ENCODE data around the gene BCLAF1. TPM values are rescaled to one million over a fixed set of nuclear protein-coding genes. Genes with fewer than 3 reads are reported as not detected.

The BCLAF1 gene, protein sequence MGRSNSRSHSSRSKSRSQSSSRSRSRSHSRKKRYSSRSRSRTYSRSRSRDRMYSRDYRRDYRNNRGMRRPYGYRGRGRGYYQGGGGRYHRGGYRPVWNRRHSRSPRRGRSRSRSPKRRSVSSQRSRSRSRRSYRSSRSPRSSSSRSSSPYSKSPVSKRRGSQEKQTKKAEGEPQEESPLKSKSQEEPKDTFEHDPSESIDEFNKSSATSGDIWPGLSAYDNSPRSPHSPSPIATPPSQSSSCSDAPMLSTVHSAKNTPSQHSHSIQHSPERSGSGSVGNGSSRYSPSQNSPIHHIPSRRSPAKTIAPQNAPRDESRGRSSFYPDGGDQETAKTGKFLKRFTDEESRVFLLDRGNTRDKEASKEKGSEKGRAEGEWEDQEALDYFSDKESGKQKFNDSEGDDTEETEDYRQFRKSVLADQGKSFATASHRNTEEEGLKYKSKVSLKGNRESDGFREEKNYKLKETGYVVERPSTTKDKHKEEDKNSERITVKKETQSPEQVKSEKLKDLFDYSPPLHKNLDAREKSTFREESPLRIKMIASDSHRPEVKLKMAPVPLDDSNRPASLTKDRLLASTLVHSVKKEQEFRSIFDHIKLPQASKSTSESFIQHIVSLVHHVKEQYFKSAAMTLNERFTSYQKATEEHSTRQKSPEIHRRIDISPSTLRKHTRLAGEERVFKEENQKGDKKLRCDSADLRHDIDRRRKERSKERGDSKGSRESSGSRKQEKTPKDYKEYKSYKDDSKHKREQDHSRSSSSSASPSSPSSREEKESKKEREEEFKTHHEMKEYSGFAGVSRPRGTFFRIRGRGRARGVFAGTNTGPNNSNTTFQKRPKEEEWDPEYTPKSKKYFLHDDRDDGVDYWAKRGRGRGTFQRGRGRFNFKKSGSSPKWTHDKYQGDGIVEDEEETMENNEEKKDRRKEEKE
- 267 TPM in 2 replicates for total RNA-seq

DNA sequence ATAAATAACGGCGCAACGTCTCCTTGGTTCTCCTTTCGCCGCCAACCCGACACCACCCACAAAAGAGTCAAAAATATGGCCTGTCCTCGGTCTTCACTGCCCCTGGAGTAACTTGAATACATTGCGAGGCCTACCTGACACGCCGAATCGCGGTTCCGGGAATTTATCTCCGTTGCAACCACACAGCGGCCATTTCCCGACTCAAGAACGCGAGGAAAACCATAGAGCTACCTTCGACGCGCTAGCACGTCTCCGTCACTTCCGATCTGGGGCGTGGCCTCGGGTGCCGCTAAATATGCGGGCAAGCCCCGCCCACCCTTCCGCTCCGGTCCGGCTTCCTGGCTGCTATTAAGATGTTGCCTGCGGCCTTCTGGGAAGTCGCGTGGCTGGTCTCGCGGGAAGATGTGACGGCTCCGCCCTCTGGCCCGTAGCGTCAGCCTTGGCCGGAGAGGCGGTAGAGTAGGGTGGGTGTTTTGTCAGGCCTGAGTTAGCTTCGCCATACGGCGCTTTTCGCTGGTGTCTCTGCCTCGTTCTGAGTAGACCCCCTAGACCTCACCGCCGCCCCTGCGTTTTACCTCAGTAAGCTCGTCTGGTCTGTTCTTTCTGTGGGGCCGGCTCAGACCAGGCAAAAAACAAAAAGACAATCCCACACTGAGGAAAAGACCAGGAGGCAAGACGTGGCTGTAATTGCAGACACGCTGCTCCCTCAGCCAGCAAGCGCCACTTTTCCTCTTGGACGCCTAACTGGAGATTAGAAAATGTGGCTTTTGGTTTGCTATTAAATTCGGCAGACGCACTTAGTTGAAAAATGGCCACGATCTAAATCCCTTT is at the start of gene BCLAF1:
TSS of gene BCLAF1 (minus strand) at position 268 of the 831 bp plus-strand sequence. CDS start 9,980 bp downstream, outside the sequence.
- H3K9me3 Mint-ChIP-seq, result no peaks in the 10 kb centered on the region
- H3K4me1 Mint-ChIP-seq, result peaks cover 41% of the 10 kb centered on the region
- intact Hi-C loops (cut with micrococcal nuclease), result loop anchor here (1.0 to 5.0 kb wide), 5 partner anchors 27 to 1107 kb away; partner anchors contain the start of genes MAP3K5 and MYB
- DNase-seq, result peak; percentile 100
- H3K36me3 Mint-ChIP-seq (ENCODE audit: low read depth), result peaks cover 36% of the 10 kb centered on the region
- peaks cover 2% of the 10 kb centered on the region for H3K27me3 Mint-ChIP-seq
- peak within 1 kb of the TSS; percentile 92 for H3K4me3 Mint-ChIP-seq
- peak within 1 kb of the TSS; percentile 100 for H3K27ac Mint-ChIP-seq

DNA sequence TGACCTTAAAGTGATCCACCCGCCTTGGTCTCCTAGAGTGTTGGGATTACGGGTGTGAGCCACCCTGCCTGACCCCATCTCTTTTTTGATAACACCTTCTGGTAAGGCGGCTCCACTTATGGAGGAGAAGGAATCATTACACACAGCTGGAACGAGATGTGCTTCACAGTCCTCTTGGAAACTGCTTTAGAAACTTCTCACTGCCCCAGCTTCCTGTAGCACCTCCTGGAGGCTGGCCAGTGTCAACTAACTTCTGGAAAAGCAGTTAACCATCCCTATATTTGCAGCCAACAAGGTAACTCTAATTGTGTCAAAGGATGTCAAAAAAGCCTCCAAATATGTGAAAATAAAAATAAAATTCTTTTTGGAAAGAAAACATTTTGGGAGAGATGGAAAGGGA is 48.8 kb upstream of the BCLAF1 start:
- no peak overlapping the region for H3K27ac Mint-ChIP-seq
- no peaks in the 10 kb centered on the region for H3K36me3 Mint-ChIP-seq (ENCODE audit: low read depth)
- intact Hi-C loops (cut with micrococcal nuclease), result no loop called here
- no peak for DNase-seq
- H3K9me3 Mint-ChIP-seq, result no peaks in the 10 kb centered on the region
- H3K4me1 Mint-ChIP-seq, result no peaks in the 10 kb centered on the region
- peaks cover 4% of the 10 kb centered on the region for H3K27me3 Mint-ChIP-seq
- no peak overlapping the region for H3K4me3 Mint-ChIP-seq

DNA sequence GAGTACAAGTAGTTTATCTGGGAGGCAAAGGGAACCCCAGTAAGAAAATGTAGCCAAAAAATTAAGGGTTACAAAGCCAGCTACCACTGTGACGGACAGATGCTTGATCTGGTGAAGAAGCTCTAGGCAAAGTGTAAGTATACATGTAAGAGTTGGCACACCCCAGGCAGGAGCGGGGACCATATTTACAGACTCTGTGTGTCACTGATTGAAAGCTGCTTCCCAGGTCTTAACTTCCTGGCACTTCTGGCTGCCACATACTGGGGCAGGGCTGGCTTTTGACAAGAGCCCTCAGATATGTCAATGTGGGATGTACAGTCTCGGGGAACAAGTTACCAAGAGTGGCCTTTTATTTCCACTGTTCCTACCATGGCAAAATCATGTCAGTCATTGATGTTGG is 48.0 kb upstream of the BCLAF1 start:
- no peaks in the 10 kb centered on the region for H3K9me3 Mint-ChIP-seq
- H3K36me3 Mint-ChIP-seq (ENCODE audit: low read depth), result no peaks in the 10 kb centered on the region
- no peaks in the 10 kb centered on the region for H3K4me1 Mint-ChIP-seq
- intact Hi-C loops (cut with micrococcal nuclease), result no loop called here
- no peak overlapping the region for H3K27ac Mint-ChIP-seq
- H3K27me3 Mint-ChIP-seq, result peaks cover 2% of the 10 kb centered on the region
- no peak for DNase-seq
- H3K4me3 Mint-ChIP-seq, result no peak overlapping the region

DNA sequence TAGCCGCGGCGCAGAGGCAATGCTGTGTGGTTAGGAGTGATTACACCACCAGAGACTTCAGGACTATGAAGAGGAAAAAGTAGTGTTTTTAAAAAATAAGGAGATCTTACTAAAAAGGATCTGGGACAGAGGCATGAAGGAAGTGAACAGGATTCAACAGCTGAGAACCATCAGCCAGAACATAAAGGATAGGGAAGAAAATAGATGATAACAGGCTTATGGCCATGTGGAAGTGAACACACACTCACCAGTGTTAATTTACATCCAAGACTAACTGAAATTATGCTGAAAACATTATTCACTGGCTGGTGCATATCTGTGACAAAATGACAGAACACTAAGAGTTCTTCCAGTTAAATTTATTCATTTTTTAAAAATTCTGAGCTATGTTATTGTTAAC is 47.5 kb upstream of the BCLAF1 start:
- intact Hi-C loops (cut with micrococcal nuclease), result no loop called here

DNA sequence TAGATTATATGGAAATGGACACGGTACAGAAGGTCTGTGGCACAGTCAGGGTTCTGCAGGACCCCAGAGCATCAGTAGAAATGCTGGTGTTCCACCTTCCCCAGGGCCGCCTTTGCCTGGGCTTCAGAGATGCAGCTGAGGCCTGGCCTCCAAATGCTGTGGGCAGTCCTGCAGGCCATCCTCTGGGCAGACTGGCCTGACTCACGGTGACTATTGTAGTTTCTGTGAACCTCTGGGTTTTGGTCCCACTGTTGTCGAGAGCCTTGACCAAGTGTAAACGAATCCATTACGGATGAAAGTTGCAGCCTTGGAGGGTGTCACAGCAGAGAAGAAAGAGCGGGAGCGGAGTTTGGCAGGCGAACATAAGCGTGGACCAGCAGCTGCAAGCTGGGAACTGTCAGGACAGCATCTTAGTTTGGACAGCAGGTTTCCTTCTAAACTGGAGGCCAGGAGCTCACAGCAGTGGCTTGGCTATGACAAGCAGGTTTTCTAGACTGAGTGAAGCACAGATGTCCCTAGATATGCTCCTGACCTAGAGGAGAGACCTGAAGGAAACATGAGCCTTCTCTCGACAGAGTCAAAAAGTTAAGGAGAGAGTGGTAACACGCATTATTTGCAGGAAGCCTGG is 46.2 kb upstream of the BCLAF1 start:
- Mint-ChIP-seq H3K4me3 (no peak overlapping the region), H3K9me3 (no peaks in the 10 kb centered on the region), H3K36me3 (ENCODE audit: low read depth) (no peaks in the 10 kb centered on the region), H3K27me3 (peaks cover 2% of the 10 kb centered on the region), H3K4me1 (no peaks in the 10 kb centered on the region), H3K27ac (no peak overlapping the region)
- DNase-seq, result no peak
- intact Hi-C loops (cut with micrococcal nuclease), result no loop called here

More for the DNA sequence above, 47.5 kb upstream of the BCLAF1 start:
- Mint-ChIP-seq H3K9me3 (no peaks in the 10 kb centered on the region), H3K4me1 (no peaks in the 10 kb centered on the region), H3K4me3 (no peak overlapping the region), H3K27ac (no peak overlapping the region), H3K36me3 (ENCODE audit: low read depth) (no peaks in the 10 kb centered on the region), H3K27me3 (peaks cover 2% of the 10 kb centered on the region)
- DNase-seq, result no peak

DNA sequence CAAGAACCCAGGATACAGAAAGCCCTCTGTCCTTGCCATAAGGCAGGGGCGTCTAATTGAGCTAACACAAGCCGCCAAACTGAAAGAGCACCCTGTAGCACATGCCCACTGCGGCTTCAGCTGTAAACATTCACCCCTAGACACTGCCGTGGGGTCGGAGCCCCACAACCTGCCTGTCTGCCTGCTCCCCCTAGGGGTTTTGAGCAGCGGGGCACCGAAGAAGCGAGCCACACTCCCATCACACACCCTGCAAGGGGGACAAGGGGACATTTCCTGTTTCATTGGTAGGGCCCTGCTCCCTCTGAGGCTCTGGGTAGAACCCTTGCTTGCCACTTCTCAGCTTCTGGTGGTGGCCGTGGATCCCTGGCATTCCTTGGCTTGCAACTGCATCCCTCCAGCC is 45.2 kb upstream of the BCLAF1 start:
- intact Hi-C loops (cut with micrococcal nuclease), result no loop called here
- H3K36me3 Mint-ChIP-seq (ENCODE audit: low read depth), result no peaks in the 10 kb centered on the region
- DNase-seq, result no peak
- no peak overlapping the region for H3K4me3 Mint-ChIP-seq
- H3K27me3 Mint-ChIP-seq, result peaks cover 2% of the 10 kb centered on the region
- H3K4me1 Mint-ChIP-seq, result no peaks in the 10 kb centered on the region
- no peaks in the 10 kb centered on the region for H3K9me3 Mint-ChIP-seq
- H3K27ac Mint-ChIP-seq, result no peak overlapping the region

DNA sequence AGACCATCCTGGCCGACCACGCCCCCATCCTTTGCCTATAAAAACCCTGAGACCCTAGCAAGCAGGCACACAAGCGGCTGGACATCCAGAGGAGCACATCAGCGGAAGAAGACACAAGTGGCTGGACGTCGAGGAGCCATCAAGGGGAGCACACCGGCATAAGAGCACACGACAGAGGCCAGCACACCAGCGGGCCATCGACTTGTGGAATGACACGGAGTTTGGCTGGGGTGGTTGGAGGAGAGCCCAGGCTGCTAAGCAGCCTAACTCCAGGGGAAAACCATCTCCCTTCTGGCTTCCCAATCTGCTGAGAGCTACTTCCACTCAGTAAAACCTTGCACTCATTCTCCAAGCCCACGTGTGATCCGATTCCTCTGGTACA is 44.8 kb upstream of the BCLAF1 start:
- Mint-ChIP-seq H3K9me3 (no peaks in the 10 kb centered on the region), H3K27ac (no peak overlapping the region), H3K4me3 (no peak overlapping the region), H3K27me3 (peaks cover 4% of the 10 kb centered on the region), H3K36me3 (ENCODE audit: low read depth) (no peaks in the 10 kb centered on the region), H3K4me1 (no peaks in the 10 kb centered on the region)
- DNase-seq, result no peak
- intact Hi-C loops (cut with micrococcal nuclease), result no loop called here

DNA sequence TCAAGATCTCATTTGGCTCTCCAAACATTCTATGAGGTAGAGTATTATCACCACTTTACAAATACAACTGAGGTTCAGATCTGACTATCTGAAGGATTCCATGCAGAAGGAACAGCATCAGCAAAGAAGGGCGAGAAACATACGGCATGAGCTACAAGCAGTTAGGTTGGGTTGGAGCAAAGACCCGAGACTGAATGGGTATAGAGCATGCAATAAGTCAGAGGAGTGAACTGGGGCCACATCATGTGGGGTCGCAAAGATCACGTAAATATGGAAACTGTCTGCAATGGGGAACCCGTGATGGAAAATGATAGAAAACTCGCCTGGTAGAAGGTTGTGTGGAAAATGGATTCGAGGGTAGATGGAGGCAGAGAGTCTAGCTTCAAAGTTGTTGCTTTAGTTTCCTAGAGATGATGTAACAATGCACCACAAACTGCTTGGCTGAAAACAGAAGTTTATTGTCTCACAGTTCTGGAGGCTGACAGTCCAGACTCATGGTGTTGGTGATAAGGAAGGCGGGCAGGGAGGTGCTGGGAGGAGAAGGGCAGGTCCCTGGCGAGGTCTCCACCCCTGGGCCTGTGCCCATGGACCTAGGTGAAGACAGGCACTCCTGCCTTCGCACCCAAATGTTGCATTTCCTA is 44.3 kb upstream of the BCLAF1 start:
- intact Hi-C loops (cut with micrococcal nuclease), result no loop called here
- Mint-ChIP-seq H3K4me1 (no peaks in the 10 kb centered on the region), H3K27ac (no peak overlapping the region)

DNA sequence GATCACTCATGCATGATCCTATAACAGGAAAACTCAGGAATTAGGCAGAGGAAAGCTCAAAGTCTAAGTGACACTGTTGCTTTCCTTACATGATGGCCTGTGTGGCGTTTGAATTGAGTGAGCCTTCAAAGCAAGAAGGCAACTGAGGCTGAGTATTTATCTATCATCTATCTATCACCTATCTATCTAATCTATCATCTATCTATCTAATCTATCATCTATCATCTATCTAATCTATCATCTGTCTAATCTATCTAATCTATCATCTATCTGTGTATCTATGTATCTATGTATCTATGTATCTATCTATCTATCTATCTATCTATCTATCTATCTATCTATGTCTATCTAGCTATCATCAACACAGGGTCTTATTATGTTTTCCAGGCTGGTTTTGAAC is 41.8 kb upstream of the BCLAF1 start:
- no peak overlapping the region for H3K27ac Mint-ChIP-seq

More for the DNA sequence above, 44.3 kb upstream of the BCLAF1 start:
- Mint-ChIP-seq H3K9me3 (no peaks in the 10 kb centered on the region), H3K4me3 (no peak overlapping the region), H3K27me3 (peaks cover 4% of the 10 kb centered on the region), H3K36me3 (ENCODE audit: low read depth) (no peaks in the 10 kb centered on the region)
- DNase-seq, result no peak

DNA sequence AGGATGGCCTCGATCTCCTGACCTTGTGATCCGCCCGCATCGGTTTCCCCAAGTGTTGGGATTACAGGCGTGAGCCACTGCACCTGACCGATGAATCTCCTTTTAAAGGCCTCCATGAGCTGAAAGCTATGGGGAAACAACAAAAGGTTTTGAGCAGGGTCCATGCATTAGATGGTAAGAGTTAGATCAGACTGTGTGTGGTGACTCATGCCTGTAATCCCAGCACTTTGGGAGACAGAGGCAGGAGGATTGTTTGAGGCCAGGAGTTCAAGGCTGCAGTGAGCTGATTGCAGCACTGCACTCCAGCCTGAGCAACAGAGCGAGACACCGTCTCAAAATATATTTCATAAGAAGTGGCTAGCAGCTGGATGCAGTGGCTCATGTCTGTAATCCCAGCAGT is 41.0 kb upstream of the BCLAF1 start:
- Mint-ChIP-seq H3K27me3 (peaks cover 2% of the 10 kb centered on the region), H3K27ac (no peak overlapping the region), H3K36me3 (ENCODE audit: low read depth) (no peaks in the 10 kb centered on the region), H3K4me3 (no peak overlapping the region), H3K4me1 (no peaks in the 10 kb centered on the region), H3K9me3 (no peaks in the 10 kb centered on the region)
- DNase-seq, result no peak
- intact Hi-C loops (cut with micrococcal nuclease), result no loop called here

More for the DNA sequence above, 41.8 kb upstream of the BCLAF1 start:
- Mint-ChIP-seq H3K36me3 (ENCODE audit: low read depth) (no peaks in the 10 kb centered on the region), H3K27me3 (peaks cover 2% of the 10 kb centered on the region), H3K4me1 (no peaks in the 10 kb centered on the region), H3K4me3 (no peak overlapping the region), H3K9me3 (no peaks in the 10 kb centered on the region)
- intact Hi-C loops (cut with micrococcal nuclease), result no loop called here
- DNase-seq, result no peak

DNA sequence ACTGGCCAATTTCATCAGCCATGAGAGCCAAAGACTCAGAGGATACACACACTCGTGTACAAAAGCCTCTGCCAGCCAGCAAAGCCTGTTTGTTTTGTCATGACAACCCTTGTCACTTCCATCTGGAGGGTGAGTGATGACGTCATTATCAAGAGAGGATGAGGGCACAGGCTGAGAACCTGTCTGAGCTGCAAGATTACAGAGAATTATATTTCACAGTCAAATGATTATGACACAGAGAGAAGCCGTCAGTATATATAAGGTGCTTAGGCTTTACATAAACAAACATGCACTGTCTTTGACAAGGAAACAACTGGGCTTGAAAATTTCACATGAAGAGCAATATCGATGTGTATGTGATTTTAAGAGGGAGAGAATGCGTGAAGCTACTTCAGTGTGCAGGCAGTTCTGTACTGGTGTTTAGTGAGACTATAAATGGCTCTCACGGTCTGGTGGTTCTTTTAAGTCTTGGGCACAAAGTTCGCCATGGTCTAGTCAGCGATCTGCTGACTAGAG is 36.5 kb upstream of the BCLAF1 start:
- no peak for DNase-seq
- H3K4me1 Mint-ChIP-seq, result no peaks in the 10 kb centered on the region
- H3K36me3 Mint-ChIP-seq (ENCODE audit: low read depth), result no peaks in the 10 kb centered on the region
- H3K4me3 Mint-ChIP-seq, result no peak overlapping the region
- H3K9me3 Mint-ChIP-seq, result no peaks in the 10 kb centered on the region
- H3K27ac Mint-ChIP-seq, result no peak overlapping the region
- peaks cover 5% of the 10 kb centered on the region for H3K27me3 Mint-ChIP-seq
- intact Hi-C loops (cut with micrococcal nuclease), result no loop called here

DNA sequence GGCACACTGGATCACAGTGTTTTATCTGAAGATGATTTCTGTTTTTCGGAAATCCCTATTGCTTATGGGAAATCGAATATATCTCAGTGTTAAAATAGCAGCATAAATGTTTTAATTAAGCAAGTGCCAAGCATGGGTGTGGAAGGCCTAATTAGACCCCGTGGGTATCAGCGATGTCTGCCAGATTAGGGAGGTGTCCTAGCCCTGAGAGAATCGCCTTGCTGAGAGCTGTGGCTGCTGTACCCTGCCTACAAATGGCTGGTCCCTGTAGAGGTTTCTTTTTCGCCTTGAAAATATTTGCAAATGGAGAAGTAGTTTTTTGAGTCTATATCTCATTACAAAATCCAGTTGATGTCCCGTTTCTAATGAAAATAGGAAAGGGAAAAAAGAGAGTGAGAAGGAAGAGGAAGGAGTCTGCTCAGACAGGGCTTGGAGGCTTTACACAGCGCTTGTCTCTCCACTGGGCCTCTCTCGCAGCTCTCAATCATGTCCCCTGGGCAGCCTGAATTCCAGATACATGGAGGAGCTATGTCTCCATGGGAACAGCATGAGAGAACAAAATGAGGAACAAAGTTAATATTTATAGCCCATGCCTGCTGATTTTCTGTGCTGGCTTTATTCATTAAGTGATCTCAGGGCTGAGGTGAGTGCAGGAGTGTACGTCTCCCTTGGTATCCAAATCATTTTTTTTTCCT is 35.2 kb upstream of the BCLAF1 start:
- no peak for DNase-seq
- intact Hi-C loops (cut with micrococcal nuclease), result no loop called here
- H3K9me3 Mint-ChIP-seq, result no peaks in the 10 kb centered on the region
- no peaks in the 10 kb centered on the region for H3K36me3 Mint-ChIP-seq (ENCODE audit: low read depth)
- peaks cover 5% of the 10 kb centered on the region for H3K27me3 Mint-ChIP-seq
- H3K4me3 Mint-ChIP-seq, result no peak overlapping the region
- H3K27ac Mint-ChIP-seq, result no peak overlapping the region
- no peaks in the 10 kb centered on the region for H3K4me1 Mint-ChIP-seq

All from activated CD4-positive, alpha-beta T cell treated with anti-CD3 and anti-CD28 coated beads, Interleukin-2, amount 10 ng/mL, durations not matched to agents 24 days and 14 days (primary cell).